Stimulated activated CD8-positive, alpha-beta memory T cell treated with anti-CD3 and anti-CD28 coated beads, Interleukin-4, amount 100 ng/mL, for 24 hours (primary cell): ENCODE data around the gene CSNK1A1.
"Not testable (repeated sequence)": the region's sequence is repeated elsewhere in the genome, so short reads cannot be mapped to it uniquely, and the experiment has no call there.

Experiments
- DNase-seq: peaks from one replicate; pipeline ENCODE4 v3.0.0-alpha.2; 2020; ENCODE audit warnings: low read depth

The CSNK1A1 gene

DNA sequence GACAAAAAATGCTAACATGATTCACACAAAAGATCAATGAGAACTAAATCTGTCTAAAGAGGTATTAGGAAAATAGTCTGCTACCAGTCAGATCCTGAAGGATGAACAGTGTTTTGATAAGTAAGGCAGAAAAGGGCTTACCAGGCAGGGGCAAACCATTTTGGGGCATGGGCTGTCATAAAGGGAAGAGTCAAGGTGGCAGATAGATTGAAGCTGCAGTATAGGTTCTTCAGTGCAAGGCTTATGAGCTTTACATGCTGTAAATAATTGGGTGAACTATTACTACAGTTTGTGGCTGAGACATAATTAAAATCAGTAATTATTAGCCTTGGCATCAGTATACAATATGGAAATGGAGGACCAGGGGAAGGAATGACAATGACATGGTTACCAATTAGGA lies 21.8 kb downstream of the CSNK1A1 start:
- DNase-seq = no peak

DNA sequence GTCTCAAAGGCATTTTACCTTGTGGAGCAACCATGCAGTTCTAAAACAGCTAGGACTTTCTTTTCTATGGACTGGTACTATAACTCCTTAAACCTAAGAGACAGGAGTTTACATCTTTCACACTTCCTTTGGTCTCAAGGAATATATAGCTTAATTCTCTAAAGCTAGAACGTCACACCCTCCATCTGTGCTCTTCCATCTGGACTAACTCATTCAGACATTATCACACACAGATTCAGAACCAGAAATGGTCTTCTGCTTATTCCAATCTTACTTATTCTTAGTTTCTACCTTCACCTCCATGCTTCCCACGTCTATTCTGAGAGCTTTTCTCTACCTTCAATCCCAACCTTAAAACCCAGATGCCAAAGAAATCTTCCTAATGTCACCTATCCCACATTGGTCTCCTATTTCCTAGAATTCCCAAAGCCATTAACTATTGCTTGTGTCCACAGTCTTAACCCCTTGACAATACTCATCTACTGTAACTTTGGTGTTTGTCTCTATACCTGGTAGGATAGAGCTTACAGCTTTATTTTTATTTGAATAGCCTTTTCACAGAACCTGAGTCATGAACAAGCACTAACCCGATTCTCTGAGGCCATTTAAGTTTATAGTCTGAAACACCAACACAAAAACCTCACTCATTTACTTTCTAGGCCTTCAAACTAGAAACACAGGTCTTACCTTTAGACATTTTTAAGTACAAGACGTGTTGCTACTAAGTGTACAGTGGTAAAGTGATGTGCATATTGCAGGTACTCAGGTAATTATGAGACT lies 22.8 kb downstream of the CSNK1A1 start:
- DNase-seq = no peak

DNA sequence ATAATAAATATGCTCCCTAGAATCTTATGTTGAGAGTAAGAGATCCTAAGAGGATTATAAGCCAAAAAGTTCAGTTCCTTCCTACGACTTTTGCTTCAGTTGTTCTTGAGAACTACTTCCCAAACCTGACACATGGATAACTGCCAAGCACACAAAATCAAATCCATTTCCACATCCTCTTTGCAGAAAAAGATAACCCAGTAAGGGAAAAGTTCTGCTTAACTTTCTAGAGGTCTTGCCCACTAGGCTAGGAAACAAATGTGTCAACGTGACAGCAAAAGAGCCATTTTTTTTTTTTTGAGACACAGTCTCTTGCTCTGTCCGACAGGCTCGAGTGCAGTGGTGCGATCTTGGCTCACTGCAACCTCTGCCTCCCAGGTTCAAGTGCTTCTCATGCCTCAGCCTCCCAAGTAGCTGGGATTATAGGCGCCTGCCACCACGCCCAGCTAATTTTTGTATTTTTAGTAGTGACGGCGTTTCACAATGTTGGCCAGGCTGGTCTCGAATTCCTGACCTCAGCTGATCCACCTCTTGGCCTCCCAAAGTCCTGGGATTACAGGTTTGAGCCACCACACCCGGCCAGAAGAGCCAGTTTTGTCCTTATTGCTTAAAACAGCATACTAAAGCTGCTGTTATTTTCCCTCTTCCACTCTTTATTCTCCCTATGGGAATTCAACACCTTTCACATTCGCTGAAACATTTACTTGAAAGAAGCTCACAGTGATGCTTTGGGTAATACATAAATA lies 24.2 kb downstream of the CSNK1A1 start:
- DNase-seq = no peak

DNA sequence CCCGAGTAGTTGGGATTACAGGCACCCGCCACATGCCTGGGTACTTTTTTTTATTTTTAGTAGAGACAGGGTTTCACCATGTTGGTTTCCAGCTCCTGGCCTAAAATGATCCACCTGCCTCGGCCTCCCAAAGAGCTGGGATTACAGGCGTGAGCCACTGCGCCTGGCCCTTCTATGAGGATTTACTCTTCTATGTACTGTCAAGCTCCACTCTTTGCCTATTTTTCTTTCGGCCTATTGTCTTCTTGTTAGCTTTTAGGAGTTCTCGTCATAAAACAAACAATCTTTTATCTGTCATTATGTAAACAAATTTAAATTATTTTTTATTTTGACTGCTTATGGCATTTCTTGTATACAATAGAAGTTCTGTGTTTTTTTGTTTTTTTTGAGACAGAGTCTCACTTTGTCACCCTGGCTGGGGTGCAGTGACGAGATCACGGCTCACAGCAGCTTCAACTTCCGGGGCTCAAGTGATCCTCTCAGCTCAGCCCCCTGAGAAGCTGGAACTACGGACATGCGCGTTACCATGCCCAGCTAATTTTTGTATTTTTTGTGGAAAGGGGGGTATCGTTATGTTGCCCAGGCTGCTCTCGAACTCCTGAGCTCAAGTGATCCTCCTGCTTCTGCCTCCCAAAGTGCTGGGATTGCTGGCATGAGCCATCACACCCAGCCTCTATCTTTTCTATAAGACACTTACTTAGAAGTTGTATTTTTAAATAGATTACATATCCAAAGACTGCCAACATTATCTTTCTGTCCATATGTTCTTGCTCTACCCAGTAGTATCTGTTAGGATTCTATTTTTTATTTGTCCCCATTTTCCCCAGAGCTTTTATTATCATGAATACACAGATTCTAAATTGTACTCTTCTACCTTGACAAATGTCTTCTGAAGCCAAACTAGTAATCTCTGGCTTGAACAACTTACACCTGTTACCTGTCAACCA lies 29.2 kb downstream of the CSNK1A1 start:
- no peak for DNase-seq

DNA sequence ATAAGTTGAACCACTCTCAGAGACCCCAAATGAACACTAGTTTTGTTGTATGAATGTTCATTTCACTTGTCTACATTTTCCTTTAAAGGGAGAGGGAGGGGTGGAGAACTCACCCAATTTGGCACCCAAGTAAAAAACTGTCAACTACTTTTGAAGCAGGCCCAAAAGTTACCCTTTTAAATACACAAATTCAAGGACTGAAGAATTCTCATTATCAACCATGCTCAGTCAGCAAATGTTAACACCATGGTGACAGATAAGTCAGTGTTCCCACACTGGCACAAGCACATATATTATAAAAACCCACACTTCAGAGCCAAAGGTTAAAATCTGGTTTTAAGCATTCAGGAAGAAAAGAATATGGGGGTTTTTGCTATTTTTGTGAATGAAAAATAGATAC lies 31.6 kb downstream of the CSNK1A1 start:
- no peak for DNase-seq

DNA sequence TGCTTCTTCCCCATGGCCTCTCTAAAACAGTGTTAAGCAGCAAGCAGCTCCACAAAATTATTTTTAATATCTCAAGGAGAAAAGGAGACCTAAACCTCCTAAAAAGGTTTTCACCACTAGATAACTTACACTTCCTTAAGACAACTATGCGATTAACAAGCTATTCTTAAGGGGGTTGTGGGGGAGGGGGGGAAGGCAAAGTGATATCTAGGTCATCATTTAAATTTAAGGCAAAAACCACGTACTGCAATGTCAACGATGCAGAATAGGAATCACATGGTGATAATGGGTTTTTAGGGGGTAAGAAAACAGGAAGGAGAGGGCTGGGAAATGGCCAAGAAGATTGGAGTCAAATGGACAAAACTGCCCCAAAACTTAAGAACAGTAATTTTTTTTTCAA lies 32.6 kb downstream of the CSNK1A1 start:
- DNase-seq = no peak

DNA sequence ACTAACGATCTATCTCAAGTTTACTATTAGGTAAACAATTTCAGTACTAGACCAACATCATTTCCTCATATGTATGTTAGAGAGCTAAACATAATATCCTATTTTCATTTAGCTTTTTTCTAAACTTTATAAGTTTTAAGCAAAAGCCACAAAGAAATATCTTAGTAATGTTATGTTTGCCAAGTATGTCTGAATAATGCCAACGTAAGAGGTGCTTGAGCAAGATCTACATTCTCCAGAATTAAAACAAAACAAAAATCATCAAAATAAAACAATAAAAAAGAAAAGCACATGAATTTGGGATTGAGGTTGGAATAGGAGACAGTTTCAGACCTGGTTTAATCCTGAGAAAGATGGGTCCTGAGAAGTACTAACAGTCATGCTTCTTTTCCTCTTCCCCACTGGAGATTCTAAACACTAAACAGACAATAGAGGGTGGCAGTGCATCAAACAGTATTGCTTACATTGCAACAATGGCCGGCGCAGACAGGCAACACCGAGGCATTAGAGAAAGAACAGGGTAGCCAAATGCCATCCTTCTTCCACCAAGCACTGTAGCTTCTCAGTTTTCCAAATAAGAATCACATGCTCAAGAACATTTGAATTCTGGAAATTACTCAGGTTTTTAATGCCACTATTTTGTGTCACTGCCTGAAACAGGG lies 33.6 kb downstream of the CSNK1A1 start:
- no peak for DNase-seq

DNA sequence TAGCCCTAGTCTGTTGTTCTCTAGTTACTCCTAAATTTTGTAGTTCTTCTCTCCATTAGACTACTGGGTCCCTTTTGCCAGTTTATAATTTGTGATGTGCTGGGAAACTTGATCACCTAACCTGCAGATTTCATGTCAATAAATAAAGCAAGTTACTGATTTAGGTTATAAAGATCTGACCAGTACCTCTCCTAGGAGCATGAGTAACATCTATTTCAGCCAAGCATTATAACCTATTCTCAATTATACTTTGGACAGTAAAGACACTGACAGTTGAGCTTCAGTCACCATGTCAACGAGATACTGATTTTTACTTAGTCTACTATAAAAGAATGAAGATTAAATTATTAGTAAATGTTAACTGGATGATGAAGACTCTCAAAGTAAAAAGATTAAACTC lies 36.7 kb downstream of the CSNK1A1 start:
- DNase-seq = no peak

DNA sequence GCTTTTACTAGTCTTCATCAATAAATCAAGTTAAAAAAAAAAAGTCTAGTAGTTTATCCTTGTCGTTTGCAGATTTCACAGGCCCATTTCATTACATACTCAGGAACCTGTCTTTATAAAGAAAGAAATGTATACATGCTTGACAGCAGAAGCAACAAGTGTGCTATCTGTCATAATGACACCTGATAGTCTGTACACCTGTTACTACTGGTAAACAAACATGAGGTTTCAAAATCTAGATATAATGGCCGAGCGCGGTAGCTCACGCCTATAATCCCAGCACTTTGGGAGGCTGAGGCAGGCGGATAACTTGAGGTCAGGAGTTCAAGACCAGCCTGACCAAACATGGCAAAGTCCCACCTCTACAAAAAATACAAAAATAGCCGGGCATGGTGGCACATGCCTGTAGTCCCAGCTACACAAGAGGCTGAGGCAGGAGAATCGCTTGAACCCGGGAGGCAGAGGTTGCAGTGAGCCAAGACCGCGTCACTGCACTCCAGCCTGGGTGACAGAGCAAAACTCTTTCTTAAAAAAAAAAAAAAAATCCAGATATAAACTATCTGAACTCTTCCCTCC lies 37.8 kb downstream of the CSNK1A1 start:
- not testable (repeated sequence) for DNase-seq

DNA sequence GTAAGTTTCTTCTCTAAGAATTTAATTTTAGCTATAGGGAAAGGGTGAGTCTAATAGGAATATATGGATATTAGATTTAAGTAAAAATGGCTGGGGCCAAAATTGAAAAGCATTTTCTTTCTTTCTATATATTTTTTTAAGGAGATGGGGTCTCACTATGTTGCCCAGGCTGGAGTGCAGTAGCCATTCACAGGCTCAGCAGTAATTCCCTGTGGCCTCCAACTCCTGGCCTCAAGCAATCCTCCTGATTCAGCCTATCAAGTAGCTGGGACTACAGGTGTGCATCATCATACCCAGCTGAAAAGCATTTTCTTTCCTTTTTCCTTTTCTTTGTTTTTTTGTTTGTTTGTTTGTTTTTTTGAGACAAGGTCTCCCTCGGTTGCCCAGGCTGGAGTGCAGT lies 41.1 kb downstream of the CSNK1A1 start:
- DNase-seq = no peak

DNA sequence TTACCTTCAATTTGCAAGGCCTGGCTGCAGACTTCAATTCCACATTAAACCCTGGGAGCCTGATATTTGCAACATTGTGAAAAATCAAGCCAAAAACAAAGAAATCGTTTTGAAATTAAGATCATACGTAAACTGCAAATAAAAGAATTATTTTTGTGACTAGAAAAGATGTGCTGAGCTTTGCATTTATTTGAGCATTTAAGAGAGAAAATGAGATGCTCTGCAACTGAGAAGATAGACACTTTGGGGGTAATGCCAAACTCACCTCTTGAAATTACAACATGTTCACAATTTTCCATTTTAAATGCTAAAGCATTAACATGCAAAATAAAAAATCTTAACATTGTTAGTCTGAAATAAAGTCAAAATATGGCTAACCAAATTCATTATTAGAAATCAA lies 46.6 kb downstream of the CSNK1A1 start:
- no peak for DNase-seq

DNA sequence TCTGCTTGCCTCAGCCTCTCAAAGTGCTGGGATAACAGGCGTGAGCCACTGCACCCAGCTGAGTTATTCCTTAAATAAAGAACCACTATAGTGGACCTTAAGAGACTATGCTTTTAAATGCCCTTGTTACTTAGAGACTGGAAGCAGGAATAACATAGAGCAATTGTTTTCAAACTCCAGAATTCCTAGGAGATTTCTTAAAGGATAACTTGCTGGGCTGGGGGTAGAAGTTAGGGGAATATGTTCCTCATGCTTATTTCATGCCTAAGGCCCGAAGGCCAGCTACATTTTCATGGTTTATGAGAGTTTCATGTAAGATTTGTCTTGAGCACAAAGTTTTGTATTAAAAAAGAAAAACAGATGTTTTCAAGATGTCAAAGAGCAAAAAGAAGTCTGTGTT lies 48.2 kb downstream of the CSNK1A1 start:
- DNase-seq = no peak

DNA sequence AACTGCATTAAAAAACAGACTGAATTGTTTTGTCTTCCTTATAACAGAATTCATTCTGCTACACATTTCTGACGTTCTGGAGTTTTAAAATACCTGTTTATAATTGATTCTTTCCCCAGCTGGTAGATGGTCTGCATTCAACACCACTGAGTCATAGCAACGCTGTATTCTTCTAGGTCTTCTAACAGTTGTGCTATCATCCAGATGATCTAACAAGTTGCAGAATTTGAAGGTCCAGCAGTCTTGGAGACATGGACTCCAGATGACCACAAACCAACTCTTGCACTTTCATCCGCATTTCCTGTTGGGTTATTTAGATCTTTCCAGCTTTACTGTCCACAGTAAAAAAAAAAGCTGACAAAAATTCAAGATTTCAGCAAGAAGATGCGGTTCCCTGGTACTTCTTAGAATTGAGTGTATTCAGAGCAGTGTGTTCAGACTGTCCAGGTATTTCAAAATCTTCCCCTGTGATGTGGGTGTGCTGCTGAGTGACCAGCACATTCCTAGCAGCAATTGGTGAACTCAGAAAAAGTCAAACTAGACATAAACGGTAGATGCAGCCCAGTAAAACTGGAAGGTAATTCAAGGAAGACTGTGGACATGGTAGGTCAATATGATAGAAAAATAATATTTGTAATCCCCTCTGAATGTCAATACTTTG lies 50.2 kb downstream of the CSNK1A1 start:
- DNase-seq = no peak

DNA sequence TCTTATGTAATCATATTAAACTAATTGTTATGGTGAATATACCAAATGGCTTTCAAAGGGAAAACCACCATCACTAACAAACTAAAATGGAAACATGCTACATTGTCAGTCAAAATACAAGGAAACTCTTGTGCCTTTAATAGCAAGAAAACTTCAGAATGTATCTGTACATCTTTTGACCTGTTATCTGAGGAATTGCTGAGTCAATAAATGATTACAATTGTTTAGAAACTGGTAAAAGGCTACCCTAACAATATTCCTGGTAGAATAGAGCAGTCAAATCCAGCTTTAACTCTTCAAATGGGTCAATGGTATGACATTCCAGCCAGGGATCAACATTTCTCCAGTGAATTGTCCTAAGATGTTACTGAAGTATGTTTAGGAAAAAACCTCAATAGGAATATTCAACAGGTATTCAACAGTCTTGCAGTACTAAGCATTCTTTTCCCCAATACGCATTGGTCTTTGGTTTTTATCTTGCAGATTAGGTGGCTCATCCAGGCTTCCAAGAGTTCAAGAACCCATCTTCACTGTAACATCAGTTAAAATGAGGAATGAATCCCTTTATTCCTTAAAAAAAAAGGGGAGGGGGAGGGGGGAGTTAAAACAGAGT lies 52.4 kb downstream of the CSNK1A1 start:
- DNase-seq = no peak

DNA sequence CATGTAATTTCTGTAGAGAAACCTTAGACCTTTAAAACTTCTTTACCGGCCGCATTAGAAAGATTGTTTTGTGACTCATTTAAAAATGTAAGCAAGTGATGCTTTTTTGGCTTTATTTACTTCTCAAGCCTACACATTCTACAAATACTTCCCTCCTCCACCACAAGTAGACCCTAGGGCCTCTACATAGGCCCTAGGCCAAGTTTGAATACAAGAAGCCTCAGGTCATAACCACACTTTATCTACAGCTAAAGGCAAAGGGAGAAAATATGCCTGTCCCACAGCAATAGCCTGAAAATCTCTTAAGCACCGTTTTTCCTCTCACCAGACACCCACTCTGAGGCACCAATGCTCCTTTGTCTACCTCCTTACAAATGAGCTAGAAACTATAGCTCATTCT lies 53.9 kb downstream of the CSNK1A1 start:
- DNase-seq = no peak

DNA sequence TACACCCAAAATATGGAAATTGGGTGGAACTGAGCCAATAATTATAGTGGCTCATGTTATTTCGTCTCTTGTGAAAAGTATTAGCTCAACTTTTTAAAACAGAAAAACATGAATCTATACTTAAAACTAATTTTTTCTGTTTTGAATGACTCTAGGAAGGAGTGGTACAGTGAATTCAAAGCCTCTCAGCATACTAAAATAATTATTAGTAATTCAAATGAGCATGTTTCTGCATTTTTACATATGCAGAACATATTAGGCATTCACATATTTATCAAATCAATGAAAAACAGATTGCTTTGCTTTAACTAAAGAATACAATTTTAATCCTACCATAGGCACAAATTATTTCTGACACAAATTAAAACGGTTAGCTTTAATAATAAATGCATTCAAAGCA lies 54.3 kb downstream of the CSNK1A1 start:
- DNase-seq = no peak

DNA sequence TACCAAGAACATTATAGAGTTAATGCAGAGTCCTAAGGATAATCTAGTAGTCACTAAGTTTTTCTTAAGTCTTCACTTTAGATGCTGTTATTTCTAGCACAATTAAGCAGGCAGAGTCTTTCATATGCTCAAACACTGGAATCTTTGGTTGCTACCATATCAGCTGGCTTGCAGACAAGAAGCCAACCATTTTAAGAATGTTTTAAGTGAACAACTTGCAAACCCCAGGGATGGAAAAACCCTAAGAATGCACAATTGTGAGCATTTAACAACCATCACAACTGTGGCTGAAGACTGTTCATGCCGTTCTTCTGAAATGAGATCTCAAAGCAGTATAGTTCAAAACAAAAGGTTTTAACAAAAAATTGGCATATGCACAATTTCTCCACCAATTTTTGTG lies 55.1 kb downstream of the CSNK1A1 start:
- DNase-seq = no peak

DNA sequence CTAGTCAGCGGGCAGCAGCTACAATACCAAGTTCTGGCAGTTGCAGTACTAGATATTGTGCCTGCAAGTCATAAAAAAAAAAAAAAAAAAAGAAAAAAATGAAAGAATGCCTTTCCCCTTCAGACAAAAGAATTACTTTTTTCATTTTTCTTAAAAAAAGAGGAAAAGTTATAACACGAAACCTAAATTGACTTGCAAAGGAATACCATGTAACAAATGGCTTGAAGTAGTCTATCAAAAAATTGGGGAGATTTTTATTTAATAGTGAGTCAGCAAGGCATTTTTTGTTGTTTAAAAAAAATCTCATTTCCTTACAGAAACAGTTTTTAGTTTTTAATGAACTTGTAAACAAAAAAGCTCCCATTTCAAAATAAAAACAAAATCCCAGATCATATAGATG lies 55.6 kb downstream of the CSNK1A1 start:
- no peak for DNase-seq

DNA sequence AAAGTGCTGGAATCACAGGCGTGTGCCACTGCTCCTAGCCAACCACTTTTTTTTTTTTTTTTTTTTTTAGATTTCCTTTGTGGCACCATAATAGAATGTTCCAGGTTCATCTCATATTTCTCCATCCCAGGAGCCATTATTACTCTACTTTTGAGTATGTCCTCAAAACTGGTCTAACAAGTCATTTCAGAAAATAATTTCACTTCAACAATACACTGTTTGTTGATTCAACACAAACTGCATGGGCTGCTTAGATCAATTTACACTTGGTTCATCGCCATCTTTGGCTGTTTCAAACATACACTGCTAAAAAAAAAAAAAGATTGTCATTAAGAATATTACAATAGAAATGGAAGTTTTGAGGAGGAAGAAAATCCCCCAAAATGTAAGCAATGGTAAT lies 57.9 kb downstream of the CSNK1A1 start:
- DNase-seq = no peak

DNA sequence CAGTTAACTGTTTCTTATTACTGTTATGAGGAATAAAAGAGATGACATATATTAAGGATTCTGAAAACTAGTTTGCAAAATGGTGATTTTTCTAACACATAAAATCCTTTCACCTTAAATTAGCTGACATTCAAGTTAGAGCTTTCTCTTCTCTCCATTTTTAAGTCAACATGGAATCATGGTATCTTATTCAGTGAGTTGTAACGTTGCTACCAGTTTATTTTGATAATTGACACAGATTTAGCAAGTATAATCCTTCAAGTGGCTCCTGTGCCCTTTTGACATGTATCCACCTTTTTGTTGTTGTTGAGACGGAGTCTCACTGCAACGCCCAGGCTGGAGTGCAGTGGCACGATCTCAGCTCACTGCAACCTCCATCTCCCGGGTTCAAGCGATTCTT lies 58.5 kb downstream of the CSNK1A1 start:
- DNase-seq = no peak
